PC-9 (cell line): ENCODE data around the gene USP12.

ENCODE experiments used
- CTCF ChIP-seq: fragments of 200-600 bp; sonication (generic); conservative IDR thresholded peaks from 2 replicates; pipeline ENCODE4 v1.6.1; 2017; ENCODE audit warnings: mixed run types, antibody characterized with exemption, mild to moderate bottlenecking, moderate library complexity
- EZH2 ChIP-seq: fragments of 200-600 bp; sonication (generic); IDR thresholded peaks from 2 replicates; pipeline ENCODE4 v1.8.0; 2017; ENCODE audit warnings: antibody characterized with exemption, low read depth

GRCh38 chr13:27137759-27138158 lies 33.9 kb downstream of the USP12 start:
- TF ChIP-seq CTCF (no peak), EZH2 (no peak)
